ENCODE data around the gene ACSF3.
"Not testable (repeated sequence)": the region's sequence is repeated elsewhere in the genome, so short reads cannot be mapped to it uniquely, and the experiment has no call there.

ACSF3 gene

GRCh38 chr16:89073346-89074071, 20.1 kb upstream of the ACSF3 start:
- no peak for DNase-seq (ENCODE audit: low spot score)

- DNase-seq (ENCODE audit: low spot score): not testable (repeated sequence)
Measured at GRCh38 chr16:89074072-89074674, 19.5 kb upstream of the ACSF3 start.

GRCh38 chr16:89074803-89075688, 18.6 kb upstream of the ACSF3 start:
- DNase-seq (ENCODE audit: low spot score): no peak

GRCh38 chr16:89076159-89076558, 17.5 kb upstream of the ACSF3 start:
- DNase-seq (ENCODE audit: low spot score): no peak

- DNase-seq (ENCODE audit: low spot score): no peak
Measured at GRCh38 chr16:89077076-89077475, 16.6 kb upstream of the ACSF3 start.

- no peak for DNase-seq (ENCODE audit: low spot score)
Measured at GRCh38 chr16:89078172-89078571, 15.5 kb upstream of the ACSF3 start.

- no peak for DNase-seq (ENCODE audit: low spot score)
Measured at GRCh38 chr16:89079434-89079980, 14.1 kb upstream of the ACSF3 start.

GRCh38 chr16:89080196-89080853, 13.3 kb upstream of the ACSF3 start:
- DNase-seq (ENCODE audit: low spot score): no peak

- DNase-seq (ENCODE audit: low spot score): no peak
Measured at GRCh38 chr16:89081556-89081955, 12.1 kb upstream of the ACSF3 start.

GRCh38 chr16:89084411-89084810, 9.2 kb upstream of the ACSF3 start:
- DNase-seq (ENCODE audit: low spot score): peak; percentile 31

- no peak for DNase-seq (ENCODE audit: low spot score)
Measured at GRCh38 chr16:89084814-89085612, 8.6 kb upstream of the ACSF3 start.

- no peak for DNase-seq (ENCODE audit: low spot score)
Measured at GRCh38 chr16:89085755-89086154, 7.9 kb upstream of the ACSF3 start.

- no peak for DNase-seq (ENCODE audit: low spot score)
Measured at GRCh38 chr16:89087922-89088497, 5.6 kb upstream of the ACSF3 start.

- DNase-seq (ENCODE audit: low spot score): no peak
Measured at GRCh38 chr16:89089120-89089519, 4.5 kb upstream of the ACSF3 start.

GRCh38 chr16:89090182-89090630, 3.4 kb upstream of the ACSF3 start:
- no peak for DNase-seq (ENCODE audit: low spot score)

- DNase-seq (ENCODE audit: low spot score): no peak
Measured at GRCh38 chr16:89090669-89091426, 2.8 kb upstream of the ACSF3 start.

GRCh38 chr16:89092013-89092412, 1.6 kb upstream of the ACSF3 start:
- DNase-seq (ENCODE audit: low spot score): no peak

GRCh38 chr16:89093252-89093601, 425 bp upstream of the ACSF3 start:
- DNase-seq (ENCODE audit: low spot score): not testable (repeated sequence)

- DNase-seq (ENCODE audit: low spot score): peak; percentile 16
Measured at GRCh38 chr16:89094252-89094879, 714 bp downstream of the ACSF3 start.

- no peak for DNase-seq (ENCODE audit: low spot score)
Measured at GRCh38 chr16:89094880-89095258, 1.2 kb downstream of the ACSF3 start.
